ENCODE data around the gene ZG16.

- peak; percentile 96 for TF ChIP-seq TAF1 (IDR thresholded peaks at IDR 0.05; ENCODE audit: low read depth)
- peak; percentile 83 for TF ChIP-seq MAX (IDR thresholded peaks at IDR 0.05)
- peak; percentile 43 for TF ChIP-seq RAD21 (IDR thresholded peaks at IDR 0.05; ENCODE audit: low read depth)
These were observed 12.3 kb downstream of the ZG16 start, which contains the start of gene KIF22 for GRCh38 chr16:29790183-29790948.
